ENCODE measurements around the gene VSTM2B. TPM values are rescaled to one million over a fixed set of nuclear protein-coding genes. Genes with fewer than 3 reads are reported as not detected.
A peak's percentile ranks its signal among the peaks of the same experiment; 100 is the strongest.

VSTM2B gene
- total RNA-seq, 1 experiment from 2014 or later = not detected

DNA sequence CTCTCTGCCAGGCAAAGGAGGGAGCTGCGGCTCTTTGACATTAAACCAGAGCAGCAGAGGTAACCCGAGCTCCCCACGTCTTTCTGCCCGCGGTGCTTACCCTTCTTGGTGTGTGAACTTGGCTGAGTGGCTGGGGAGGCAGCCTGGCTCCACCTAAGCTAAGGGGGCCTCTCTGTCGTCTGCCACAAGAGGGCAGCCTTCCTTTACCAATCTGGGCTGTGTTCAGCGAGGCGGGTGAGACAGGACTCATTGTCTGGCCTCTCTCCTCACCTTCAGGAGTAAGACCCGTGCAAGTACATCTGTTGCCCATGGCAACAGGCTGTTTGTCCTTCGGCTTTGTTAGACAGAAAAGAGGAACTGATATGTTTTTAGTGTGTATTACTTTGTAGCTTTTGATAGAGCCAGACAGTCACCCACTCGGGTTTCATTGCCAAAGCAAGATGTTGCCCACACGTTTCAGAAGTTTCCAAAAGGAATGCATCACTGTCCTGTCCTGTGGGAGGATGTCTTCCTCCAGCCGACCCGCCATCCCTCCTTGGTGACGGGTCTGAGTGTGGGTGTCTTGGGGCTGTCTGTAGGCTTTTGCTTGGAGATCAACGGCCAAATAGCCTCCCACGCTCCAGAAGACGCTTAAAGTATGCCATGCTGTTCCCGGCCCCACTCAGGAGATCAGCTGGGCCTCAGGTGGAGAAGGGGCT lies 84.9 kb downstream of the VSTM2B start:
- DNase-seq (ENCODE audit: low read depth in 1 of 2, low spot score in 2 of 2) = peak; percentile 57 to 76
- H3K27me3 ChIP-seq (replicated peaks) = no peaks in the 10 kb centered on the region
- H3K36me3 ChIP-seq = peaks cover 52% of the 10 kb centered on the region
- H3K4me1 ChIP-seq (replicated peaks) = peaks cover 4% of the 10 kb centered on the region; the same call in 1 of the 2 replicates
- H3K27ac ChIP-seq = no peak overlapping the region
- no peak overlapping the region for H3K4me3 ChIP-seq
- no peaks in the 10 kb centered on the region for H3K9me3 ChIP-seq (replicated peaks)

DNA sequence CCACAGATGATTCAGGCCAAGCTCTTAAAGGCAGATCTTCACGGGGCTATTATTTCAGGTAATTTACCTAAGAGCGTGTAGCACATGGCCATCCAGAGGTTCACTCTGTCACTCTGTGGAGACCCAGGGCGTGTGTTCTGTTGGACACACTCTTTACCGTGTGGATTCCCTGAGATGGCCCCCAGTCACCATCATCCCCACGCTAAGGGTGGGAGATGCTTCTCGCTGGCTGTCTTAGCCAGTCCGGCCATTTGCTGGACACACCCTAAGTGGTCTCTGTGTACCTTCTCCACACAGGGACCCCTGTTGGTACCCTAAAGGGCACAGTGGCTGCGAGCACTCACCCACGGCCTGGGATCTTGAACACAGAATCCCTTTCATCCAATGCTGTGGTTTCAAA lies 86.3 kb downstream of the VSTM2B start:
- Histone ChIP-seq H3K27ac (no peak overlapping the region), H3K27me3 (replicated peaks) (no peaks in the 10 kb centered on the region), H3K4me1 (replicated peaks) (no peaks in the 10 kb centered on the region), H3K36me3 (peaks cover 53% of the 10 kb centered on the region), H3K9me3 (replicated peaks) (no peaks in the 10 kb centered on the region), H3K4me3 (no peak overlapping the region)
- no peak for DNase-seq (ENCODE audit: low read depth in 1 of 2, low spot score in 2 of 2)

DNA sequence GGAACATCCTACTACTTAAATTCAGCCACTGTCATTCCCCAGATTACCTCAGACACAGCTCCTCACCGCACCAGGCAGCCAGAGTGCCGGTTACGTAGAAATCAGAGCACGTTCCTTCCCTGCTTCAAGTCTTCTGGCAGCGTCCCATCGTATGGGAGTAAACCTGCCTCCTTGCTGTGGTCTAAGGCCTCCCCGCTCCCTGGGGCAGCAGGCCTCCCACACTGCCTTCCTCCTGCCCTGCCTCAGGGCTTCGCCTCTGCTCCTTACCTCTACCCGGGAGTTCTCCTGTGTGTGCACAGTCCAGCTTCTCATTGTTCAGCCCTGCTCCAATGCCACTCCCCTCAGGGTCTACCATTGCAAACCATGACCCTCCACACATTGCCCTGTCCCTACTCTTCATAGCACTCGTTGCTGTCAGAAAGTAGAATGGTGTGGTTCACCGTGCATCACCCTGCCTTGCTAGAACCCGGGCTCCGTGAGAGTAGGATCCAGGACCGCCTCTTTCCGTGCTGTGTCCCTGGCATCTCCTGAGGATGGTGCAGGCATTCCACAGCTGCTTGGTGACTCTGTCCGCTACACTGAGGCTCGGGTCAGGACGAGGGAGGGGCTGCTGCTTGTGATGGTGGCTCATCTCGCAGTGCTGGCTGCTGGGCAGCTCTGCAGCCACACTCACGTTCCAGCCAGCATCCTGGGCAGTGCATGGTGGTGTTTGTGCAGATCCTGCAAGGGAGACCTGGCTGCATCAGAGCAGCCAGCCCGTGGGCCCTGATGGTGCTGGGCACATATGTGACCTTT lies 87.2 kb downstream of the VSTM2B start:
- Histone ChIP-seq H3K36me3 (peaks cover 53% of the 10 kb centered on the region), H3K9me3 (replicated peaks) (no peaks in the 10 kb centered on the region), H3K4me1 (replicated peaks) (no peaks in the 10 kb centered on the region), H3K4me3 (no peak overlapping the region), H3K27ac (no peak overlapping the region), H3K27me3 (replicated peaks) (no peaks in the 10 kb centered on the region)
- DNase-seq (ENCODE audit: low read depth in 1 of 2, low spot score in 2 of 2) = no peak

DNA sequence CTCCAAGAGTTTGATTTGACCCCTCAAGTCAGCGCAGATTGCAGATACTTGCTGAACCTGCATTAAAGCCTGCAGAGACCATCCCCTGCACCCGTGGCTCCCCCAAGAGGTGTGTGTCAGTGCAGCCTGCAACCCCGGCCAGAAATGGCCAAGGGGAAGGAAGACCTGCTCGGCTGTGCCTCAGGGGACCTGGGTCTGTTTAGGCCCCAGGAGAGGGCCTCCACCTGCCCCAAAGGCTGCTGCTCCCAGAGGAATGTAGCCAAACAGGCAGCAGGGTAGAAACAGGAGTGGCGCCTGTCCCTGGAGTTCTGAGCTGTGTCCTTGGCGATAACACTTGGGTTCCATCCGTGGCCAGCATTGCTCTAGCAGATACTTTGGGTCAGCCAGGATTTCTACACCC lies 88.3 kb downstream of the VSTM2B start:
- no peak for DNase-seq (ENCODE audit: low read depth in 1 of 2, low spot score in 2 of 2)
- Histone ChIP-seq H3K9me3 (replicated peaks) (no peaks in the 10 kb centered on the region), H3K27ac (no peak overlapping the region), H3K36me3 (peaks cover 53% of the 10 kb centered on the region), H3K4me1 (replicated peaks) (no peaks in the 10 kb centered on the region), H3K27me3 (replicated peaks) (no peaks in the 10 kb centered on the region), H3K4me3 (no peak overlapping the region)

Other genes starting within 250 kb of the VSTM2B start
- gene POP4, start 80.3 kb downstream of the VSTM2B start, total RNA-seq (2014; rRNA removed; shearing (Covaris generic)) = 92.4 and 113 TPM in 2 replicates
- gene PLEKHF1, start 139.5 kb downstream of the VSTM2B start, total RNA-seq (2014; rRNA removed; shearing (Covaris generic)) = 7.2 and 8.0 TPM in 2 replicates
- gene C19orf12, start 189.3 kb downstream of the VSTM2B start, total RNA-seq (2014; rRNA removed; shearing (Covaris generic)) = 35.3 and 40.1 TPM in 2 replicates